Measurements from ENCODE around the gene CSRNP3. TPM values are rescaled to one million over a fixed set of nuclear protein-coding genes. Genes with fewer than 3 reads are reported as not detected.

Gene CSRNP3
- total and polyA plus RNA-seq, 11 donors = 0.87 to 10.6 (median 4.4) TPM

- Histone ChIP-seq H3K27me3 (no peaks in the 10 kb centered on the region), H3K27ac (no peak overlapping the region), H3K9me3 (no peaks in the 10 kb centered on the region), H3K4me3 (no peak overlapping the region), H3K4me1 (peaks cover 0 to 5% (median 0%) of the 10 kb centered on the region in 12 donors), H3K36me3 (no peaks in the 10 kb centered on the region)
- TF ChIP-seq POLR2A (IDR thresholded peaks at IDR 0.05) (no peak), CTCF (IDR thresholded peaks at IDR 0.05) (no peak)
- DNase-seq = no peak
- intact Hi-C loops (cut with DNase I) = no loop called here
- WGBS, 4 donors = 82 to 90% (median 85%) methylated on average over 1 of the region's 1 CpG
- ATAC-seq = no peak
Measured at GRCh38 chr2:165443511-165443910, 26.0 kb upstream of the CSRNP3 start.

- H3K4me3 ChIP-seq = no peak overlapping the region
- H3K9me3 ChIP-seq = no peaks in the 10 kb centered on the region
- no peaks in the 10 kb centered on the region for H3K27me3 ChIP-seq
- intact Hi-C loops (cut with DNase I) = no loop called here
- H3K27ac ChIP-seq = no peak overlapping the region
- ATAC-seq = no peak
- peaks cover 0 to 6% (median 0%) of the 10 kb centered on the region in 12 donors for H3K4me1 ChIP-seq
- no peak for DNase-seq
- no peak for TF ChIP-seq POLR2A (IDR thresholded peaks at IDR 0.05)
- no peak for TF ChIP-seq CTCF (IDR thresholded peaks at IDR 0.05)
- no peaks in the 10 kb centered on the region for H3K36me3 ChIP-seq
- WGBS, 4 donors = 64 to 70% (median 66%) methylated on average over 3 of the region's 3 CpGs
Measured at GRCh38 chr2:165448406-165448805, 21.1 kb upstream of the CSRNP3 start.

- Histone ChIP-seq H3K27ac (no peak overlapping the region), H3K9me3 (no peaks in the 10 kb centered on the region), H3K4me1 (peaks cover 0 to 6% (median 0%) of the 10 kb centered on the region in 12 donors), H3K36me3 (no peaks in the 10 kb centered on the region), H3K4me3 (no peak overlapping the region), H3K27me3 (no peaks in the 10 kb centered on the region)
- intact Hi-C loops (cut with DNase I) = loop anchor here in 1 of 10 donors (5.0 kb wide), 1 partner anchor 247 kb away; no protein-coding TSS in a partner anchor
- TF ChIP-seq CTCF (IDR thresholded peaks at IDR 0.05) (peak in 5 of 12 donors; percentile 15 to 41 (median 26)), POLR2A (IDR thresholded peaks at IDR 0.05) (no peak)
- DNase-seq (no peak), ATAC-seq (no peak)
- WGBS, 4 donors = 36 to 48% (median 44%) methylated on average over 1 of the region's 1 CpG
Measured at GRCh38 chr2:165450156-165450555, 19.3 kb upstream of the CSRNP3 start.

- TF ChIP-seq CTCF (IDR thresholded peaks at IDR 0.05) (no peak), POLR2A (IDR thresholded peaks at IDR 0.05) (no peak)
- no peaks in the 10 kb centered on the region for H3K27me3 ChIP-seq
- intact Hi-C loops (cut with DNase I) = loop anchor here in 1 of 10 donors (5.0 kb wide), 1 partner anchor 245 kb away; no protein-coding TSS in a partner anchor
- H3K4me1 ChIP-seq = peaks cover 0 to 9% (median 0%) of the 10 kb centered on the region in 12 donors
- no peak overlapping the region for H3K4me3 ChIP-seq
- ATAC-seq (no peak), DNase-seq (no peak)
- no peaks in the 10 kb centered on the region for H3K36me3 ChIP-seq
- no peak overlapping the region for H3K27ac ChIP-seq
- WGBS, 4 donors = 71 to 79% (median 76%) methylated on average over 2 of the region's 2 CpGs
- peaks cover 0 to 17% (median 3%) of the 10 kb centered on the region in 12 donors for H3K9me3 ChIP-seq
Measured at GRCh38 chr2:165452327-165452726, 17.2 kb upstream of the CSRNP3 start.

All from heart left ventricle (tissue), 16 donors.